ENCODE results near the gene CYFIP1.

DNA sequence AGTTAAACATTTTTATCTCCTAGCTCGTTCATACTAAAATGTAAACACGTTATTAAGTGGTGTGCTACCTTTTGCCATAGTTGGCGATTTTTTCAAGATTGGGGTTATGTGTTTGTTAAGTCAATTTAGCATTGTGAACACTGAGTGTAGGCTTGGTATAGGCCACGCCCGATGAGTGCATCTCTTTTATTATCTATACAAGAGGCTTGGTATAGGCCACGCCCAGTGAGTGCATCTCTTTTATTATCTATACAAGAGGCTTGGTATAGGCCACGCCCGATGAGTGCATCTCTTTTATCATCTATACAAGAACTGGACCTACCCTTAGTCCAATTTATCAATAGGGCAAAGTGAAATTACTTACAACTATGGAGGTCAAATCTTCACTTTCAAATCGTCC lies 71.3 kb downstream of the CYFIP1 start:
- TF ChIP-seq, protein P1, sequence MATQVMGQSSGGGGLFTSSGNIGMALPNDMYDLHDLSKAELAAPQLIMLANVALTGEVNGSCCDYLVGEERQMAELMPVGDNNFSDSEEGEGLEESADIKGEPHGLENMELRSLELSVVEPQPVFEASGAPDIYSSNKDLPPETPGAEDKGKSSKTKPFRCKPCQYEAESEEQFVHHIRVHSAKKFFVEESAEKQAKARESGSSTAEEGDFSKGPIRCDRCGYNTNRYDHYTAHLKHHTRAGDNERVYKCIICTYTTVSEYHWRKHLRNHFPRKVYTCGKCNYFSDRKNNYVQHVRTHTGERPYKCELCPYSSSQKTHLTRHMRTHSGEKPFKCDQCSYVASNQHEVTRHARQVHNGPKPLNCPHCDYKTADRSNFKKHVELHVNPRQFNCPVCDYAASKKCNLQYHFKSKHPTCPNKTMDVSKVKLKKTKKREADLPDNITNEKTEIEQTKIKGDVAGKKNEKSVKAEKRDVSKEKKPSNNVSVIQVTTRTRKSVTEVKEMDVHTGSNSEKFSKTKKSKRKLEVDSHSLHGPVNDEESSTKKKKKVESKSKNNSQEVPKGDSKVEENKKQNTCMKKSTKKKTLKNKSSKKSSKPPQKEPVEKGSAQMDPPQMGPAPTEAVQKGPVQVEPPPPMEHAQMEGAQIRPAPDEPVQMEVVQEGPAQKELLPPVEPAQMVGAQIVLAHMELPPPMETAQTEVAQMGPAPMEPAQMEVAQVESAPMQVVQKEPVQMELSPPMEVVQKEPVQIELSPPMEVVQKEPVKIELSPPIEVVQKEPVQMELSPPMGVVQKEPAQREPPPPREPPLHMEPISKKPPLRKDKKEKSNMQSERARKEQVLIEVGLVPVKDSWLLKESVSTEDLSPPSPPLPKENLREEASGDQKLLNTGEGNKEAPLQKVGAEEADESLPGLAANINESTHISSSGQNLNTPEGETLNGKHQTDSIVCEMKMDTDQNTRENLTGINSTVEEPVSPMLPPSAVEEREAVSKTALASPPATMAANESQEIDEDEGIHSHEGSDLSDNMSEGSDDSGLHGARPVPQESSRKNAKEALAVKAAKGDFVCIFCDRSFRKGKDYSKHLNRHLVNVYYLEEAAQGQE (IDR thresholded peaks at IDR 0.05; ENCODE audit: borderline replicate concordance), result no peak
- TF ChIP-seq, protein P2, sequence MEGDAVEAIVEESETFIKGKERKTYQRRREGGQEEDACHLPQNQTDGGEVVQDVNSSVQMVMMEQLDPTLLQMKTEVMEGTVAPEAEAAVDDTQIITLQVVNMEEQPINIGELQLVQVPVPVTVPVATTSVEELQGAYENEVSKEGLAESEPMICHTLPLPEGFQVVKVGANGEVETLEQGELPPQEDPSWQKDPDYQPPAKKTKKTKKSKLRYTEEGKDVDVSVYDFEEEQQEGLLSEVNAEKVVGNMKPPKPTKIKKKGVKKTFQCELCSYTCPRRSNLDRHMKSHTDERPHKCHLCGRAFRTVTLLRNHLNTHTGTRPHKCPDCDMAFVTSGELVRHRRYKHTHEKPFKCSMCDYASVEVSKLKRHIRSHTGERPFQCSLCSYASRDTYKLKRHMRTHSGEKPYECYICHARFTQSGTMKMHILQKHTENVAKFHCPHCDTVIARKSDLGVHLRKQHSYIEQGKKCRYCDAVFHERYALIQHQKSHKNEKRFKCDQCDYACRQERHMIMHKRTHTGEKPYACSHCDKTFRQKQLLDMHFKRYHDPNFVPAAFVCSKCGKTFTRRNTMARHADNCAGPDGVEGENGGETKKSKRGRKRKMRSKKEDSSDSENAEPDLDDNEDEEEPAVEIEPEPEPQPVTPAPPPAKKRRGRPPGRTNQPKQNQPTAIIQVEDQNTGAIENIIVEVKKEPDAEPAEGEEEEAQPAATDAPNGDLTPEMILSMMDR (IDR thresholded peaks at IDR 0.05; ENCODE audit: poor library complexity, severe bottlenecking), result no peak
- TF ChIP-seq MXI1 (conservative IDR thresholded peaks at IDR 0.05; ENCODE audit: poor library complexity, severe bottlenecking) (no peak), SMC3 (conservative IDR thresholded peaks at IDR 0.05; ENCODE audit: poor library complexity) (no peak)

Measured in neural cell (in vitro differentiated cells).